HG03139 (cell line): ENCODE measurements around the gene VEGFD.

ENCODE experiments used
- ATAC-seq: cut with Tn5 transposase; IDR thresholded peaks from one replicate; pipeline ENCODE4 v1.9.1; 2021; ENCODE audit not compliant: unreplicated experiment

VEGFD gene

GRCh38 chrX:15366506-15367352, 17.5 kb downstream of the VEGFD start:
- no peak for ATAC-seq

- no peak for ATAC-seq
Measured at GRCh38 chrX:15359701-15360100, 24.5 kb downstream of the VEGFD start.

GRCh38 chrX:15358533-15358932, 25.7 kb downstream of the VEGFD start:
- no peak for ATAC-seq

- ATAC-seq = no peak
Measured at GRCh38 chrX:15356444-15356843, 27.8 kb downstream of the VEGFD start.

- ATAC-seq = no peak
Measured at GRCh38 chrX:15350329-15350996, 33.8 kb downstream of the VEGFD start.

GRCh38 chrX:15349046-15349445, 35.2 kb downstream of the VEGFD start:
- no peak for ATAC-seq

- ATAC-seq = no peak
Measured at GRCh38 chrX:15345976-15346375, 38.2 kb downstream of the VEGFD start.

- ATAC-seq = no peak
Measured at GRCh38 chrX:15344106-15344505, 40.1 kb downstream of the VEGFD start.

GRCh38 chrX:15343075-15343476, 41.1 kb downstream of the VEGFD start:
- ATAC-seq = no peak

GRCh38 chrX:15340867-15341266, 43.3 kb downstream of the VEGFD start:
- ATAC-seq = no peak

- no peak for ATAC-seq
Measured at GRCh38 chrX:15336023-15336413, 48.2 kb downstream of the VEGFD start.

GRCh38 chrX:15335135-15336022, 48.8 kb downstream of the VEGFD start, which contains the start of gene PIGA:
TSS of gene PIGA (minus strand) at chrX:15335523. CDS start at chrX:15331930, 3,593 bp downstream.
- ATAC-seq = peak; percentile 99

- no peak for ATAC-seq
Measured at GRCh38 chrX:15334561-15334960, 49.7 kb downstream of the VEGFD start.

- no peak for ATAC-seq
Measured at GRCh38 chrX:15328821-15329220, 55.4 kb downstream of the VEGFD start.

- ATAC-seq = no peak
Measured at GRCh38 chrX:15328131-15328530, 56.1 kb downstream of the VEGFD start.

- no peak for ATAC-seq
Measured at GRCh38 chrX:15322472-15322871, 61.7 kb downstream of the VEGFD start.

GRCh38 chrX:15322072-15322471, 62.1 kb downstream of the VEGFD start:
- no peak for ATAC-seq

- no peak for ATAC-seq
Measured at GRCh38 chrX:15321447-15321846, 62.8 kb downstream of the VEGFD start.

GRCh38 chrX:15320297-15320696, 63.9 kb downstream of the VEGFD start:
- ATAC-seq = no peak

- ATAC-seq = no peak
Measured at GRCh38 chrX:15319075-15319474, 65.1 kb downstream of the VEGFD start.

GRCh38 chrX:15315509-15315908, 68.7 kb downstream of the VEGFD start, which contains the start of gene ASB11:
TSS of gene ASB11 (minus strand) at chrX:15315640. CDS start at chrX:15315605, 35 bp downstream.
- ATAC-seq = no peak
